ENCODE measurements around the gene THSD4.

DNA sequence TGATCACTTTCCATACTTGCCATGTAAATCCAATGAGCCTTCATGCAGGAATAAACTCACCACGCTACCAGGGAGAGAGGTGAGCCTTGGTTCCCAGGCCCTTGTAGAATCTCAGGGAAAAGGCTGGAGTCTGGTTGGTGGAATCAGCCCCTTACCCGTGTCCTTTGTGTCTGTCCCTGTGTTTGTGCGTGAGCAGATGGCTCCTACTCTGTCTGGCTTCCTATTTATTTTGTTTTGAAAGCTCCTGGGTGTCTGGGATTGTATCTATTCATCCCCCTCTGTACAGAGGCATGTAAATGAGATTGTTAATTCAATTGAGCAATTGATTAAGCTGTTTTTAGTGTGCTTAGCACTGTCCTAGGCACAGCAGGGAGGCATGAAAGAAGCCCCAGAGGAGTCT is 278.1 kb downstream of the THSD4 start:
- TF ChIP-seq, protein P1, sequence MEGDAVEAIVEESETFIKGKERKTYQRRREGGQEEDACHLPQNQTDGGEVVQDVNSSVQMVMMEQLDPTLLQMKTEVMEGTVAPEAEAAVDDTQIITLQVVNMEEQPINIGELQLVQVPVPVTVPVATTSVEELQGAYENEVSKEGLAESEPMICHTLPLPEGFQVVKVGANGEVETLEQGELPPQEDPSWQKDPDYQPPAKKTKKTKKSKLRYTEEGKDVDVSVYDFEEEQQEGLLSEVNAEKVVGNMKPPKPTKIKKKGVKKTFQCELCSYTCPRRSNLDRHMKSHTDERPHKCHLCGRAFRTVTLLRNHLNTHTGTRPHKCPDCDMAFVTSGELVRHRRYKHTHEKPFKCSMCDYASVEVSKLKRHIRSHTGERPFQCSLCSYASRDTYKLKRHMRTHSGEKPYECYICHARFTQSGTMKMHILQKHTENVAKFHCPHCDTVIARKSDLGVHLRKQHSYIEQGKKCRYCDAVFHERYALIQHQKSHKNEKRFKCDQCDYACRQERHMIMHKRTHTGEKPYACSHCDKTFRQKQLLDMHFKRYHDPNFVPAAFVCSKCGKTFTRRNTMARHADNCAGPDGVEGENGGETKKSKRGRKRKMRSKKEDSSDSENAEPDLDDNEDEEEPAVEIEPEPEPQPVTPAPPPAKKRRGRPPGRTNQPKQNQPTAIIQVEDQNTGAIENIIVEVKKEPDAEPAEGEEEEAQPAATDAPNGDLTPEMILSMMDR (conservative IDR thresholded peaks at IDR 0.05 in 1 of 2, IDR thresholded peaks at IDR 0.05 in 1 of 2; ENCODE audit: low read depth in 1 of 2, low read length in 2 of 2) = no peak
- no peak for TF ChIP-seq EZH2 (IDR thresholded peaks at IDR 0.05; ENCODE audit: low read length, missing control alignments)

Measured in fibroblast of lung (primary cell).